ENCODE measurements around the gene CPNE1. TPM values are rescaled to one million over a fixed set of nuclear protein-coding genes. Genes with fewer than 3 reads are reported as not detected.

Gene CPNE1
- total and polyA plus RNA-seq, 8 donors = 59.7 to 138 (median 75.2) TPM

DNA sequence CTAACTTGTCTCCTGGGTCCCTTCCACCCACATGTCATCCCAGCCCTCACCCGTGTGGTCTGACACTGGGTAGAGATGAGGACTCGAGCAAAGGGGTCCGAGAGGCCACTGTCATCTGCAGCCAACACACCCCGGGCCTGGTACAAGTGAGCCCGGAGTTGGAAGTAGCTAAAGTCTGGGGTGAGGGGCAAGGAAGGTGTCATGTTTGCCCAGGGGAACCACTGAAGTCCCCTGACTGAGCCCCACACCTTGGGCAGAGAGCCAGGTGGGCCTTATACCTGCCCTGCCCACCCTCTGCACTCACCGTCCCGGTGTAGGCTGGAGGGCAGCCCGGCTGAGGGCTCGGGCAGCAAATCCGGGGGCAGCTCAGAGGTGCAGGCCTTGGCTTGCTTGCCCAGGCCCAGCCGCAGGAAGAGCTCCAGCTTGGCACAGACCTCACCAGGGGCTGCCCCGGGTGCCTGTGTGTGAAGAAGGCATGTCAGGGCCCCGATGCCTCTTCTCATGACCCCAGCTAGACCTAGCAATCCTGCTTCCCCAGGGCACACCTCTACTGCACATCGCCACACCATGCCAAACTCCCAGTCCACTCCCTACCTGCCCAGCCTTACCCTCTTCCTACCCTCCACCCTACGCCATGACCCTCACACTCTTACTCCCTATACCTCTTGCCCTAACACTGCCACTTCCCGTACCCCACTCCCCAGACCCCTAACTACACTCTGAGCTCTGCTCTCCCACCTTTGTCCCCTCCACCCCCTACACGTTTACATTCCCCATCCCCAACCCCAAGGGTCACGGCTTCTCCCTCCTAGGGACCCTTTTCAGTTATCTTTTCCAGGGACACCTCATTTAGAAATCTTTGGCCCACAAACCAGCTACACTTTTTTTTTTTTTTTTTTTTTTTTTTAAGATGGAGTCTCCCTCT, 80.8 kb downstream of the CPNE1 start:
- DNase-seq (peak in 1 of 6 donors; percentile 38), ATAC-seq (no peak), FAIRE-seq (no peak)
- TF ChIP-seq, protein P1, sequence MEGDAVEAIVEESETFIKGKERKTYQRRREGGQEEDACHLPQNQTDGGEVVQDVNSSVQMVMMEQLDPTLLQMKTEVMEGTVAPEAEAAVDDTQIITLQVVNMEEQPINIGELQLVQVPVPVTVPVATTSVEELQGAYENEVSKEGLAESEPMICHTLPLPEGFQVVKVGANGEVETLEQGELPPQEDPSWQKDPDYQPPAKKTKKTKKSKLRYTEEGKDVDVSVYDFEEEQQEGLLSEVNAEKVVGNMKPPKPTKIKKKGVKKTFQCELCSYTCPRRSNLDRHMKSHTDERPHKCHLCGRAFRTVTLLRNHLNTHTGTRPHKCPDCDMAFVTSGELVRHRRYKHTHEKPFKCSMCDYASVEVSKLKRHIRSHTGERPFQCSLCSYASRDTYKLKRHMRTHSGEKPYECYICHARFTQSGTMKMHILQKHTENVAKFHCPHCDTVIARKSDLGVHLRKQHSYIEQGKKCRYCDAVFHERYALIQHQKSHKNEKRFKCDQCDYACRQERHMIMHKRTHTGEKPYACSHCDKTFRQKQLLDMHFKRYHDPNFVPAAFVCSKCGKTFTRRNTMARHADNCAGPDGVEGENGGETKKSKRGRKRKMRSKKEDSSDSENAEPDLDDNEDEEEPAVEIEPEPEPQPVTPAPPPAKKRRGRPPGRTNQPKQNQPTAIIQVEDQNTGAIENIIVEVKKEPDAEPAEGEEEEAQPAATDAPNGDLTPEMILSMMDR (IDR thresholded peaks at IDR 0.05) = no peak
- no peak overlapping the region for H3K27ac ChIP-seq
- H3K4me1 ChIP-seq = no peaks in the 10 kb centered on the region
- H3K27me3 ChIP-seq = no peaks in the 10 kb centered on the region
- no peak overlapping the region for H3K4me3 ChIP-seq
- intact Hi-C loops (cut with DNase I) = no loop called here
- 87 to 93% methylated on average over 18 of the region's 18 CpGs for WGBS, 2 donors
- no peaks in the 10 kb centered on the region for H3K36me3 ChIP-seq
- H3K9me3 ChIP-seq = no peaks in the 10 kb centered on the region

DNA sequence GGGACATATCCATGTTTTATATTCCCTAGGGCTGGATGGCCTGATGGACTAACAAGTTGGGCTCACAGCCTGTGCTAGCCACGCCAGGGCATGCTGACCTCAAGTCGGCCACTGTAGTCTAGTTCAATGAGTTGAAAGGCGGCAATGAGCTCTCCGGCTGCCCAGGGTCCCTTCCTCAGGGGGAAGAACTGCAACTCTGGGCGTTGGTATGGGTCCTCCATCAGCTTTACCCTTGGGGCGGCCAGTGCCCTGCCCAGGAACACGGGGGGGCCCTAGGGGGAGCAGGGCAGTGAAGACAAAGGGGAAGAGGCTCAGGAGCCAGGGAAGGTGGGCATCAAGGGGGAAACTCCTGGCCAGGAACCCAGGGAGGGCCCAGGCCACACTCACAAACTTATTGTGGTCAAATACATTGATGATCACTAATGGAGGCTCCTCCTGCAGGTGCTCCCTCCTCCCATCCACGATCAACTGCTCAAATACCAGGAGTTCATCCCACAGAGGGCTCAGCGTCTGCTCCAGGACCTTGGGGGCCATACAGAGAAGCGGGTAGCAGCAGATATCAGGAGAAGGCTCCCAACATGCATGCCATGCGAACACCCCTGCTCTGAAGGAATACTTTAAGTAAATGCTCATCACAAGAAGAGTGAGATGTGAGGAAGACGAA, 81.8 kb downstream of the CPNE1 start:
- Histone ChIP-seq H3K9me3 (no peaks in the 10 kb centered on the region), H3K27ac (no peak overlapping the region), H3K36me3 (no peaks in the 10 kb centered on the region), H3K27me3 (no peaks in the 10 kb centered on the region), H3K4me1 (no peaks in the 10 kb centered on the region), H3K4me3 (no peak overlapping the region)
- FAIRE-seq (no peak), ATAC-seq (no peak), DNase-seq (peak in 1 of 6 donors; percentile 30)
- intact Hi-C loops (cut with DNase I) = no loop called here
- 82 to 86% methylated on average over 12 of the region's 12 CpGs for WGBS, 2 donors
- TF ChIP-seq, protein P1 (IDR thresholded peaks at IDR 0.05) = no peak

DNA sequence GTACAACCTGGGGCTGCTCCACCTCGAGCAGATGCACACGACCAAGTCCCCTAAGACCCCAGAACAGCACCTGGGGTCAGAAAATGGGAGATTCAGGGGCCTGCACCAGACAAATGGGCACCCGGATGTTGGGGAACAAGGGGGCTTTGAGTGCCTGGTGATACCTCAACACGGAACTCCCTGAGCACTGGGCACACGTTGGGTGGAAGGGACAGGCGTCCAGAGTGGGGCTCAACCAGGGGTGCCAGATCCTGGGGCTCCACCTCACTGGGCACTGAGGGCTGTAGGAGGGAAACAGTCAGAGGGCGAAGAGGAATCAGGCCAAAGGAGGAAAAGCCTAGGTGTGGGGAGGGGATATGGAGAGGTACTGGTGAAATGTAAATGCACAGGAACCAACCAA, 82.6 kb downstream of the CPNE1 start:
- 77 to 85% methylated on average over 7 of the region's 7 CpGs for WGBS, 2 donors

DNA sequence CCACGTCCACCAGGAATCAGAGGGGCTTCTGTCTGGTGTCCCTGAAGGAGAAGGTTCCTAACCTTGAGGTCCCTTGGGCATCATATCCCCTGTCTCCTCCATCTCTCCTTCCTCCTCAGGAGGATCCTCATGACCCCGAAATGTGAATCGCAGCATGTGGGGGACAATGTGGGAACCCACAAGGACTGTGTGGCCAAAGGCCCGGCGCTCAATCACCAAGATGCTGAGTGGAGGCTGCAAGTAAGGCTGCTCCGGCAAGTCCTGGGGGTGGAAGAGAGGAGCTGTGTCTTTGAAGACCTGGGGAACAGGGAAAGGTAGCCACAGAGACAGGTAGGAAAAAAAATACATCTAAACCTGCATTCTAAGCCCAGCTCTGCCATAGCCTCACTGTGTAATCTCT, 85.5 kb downstream of the CPNE1 start:
- TF ChIP-seq, protein P1 (IDR thresholded peaks at IDR 0.05) = no peak
- intact Hi-C loops (cut with DNase I) = no loop called here
- Histone ChIP-seq H3K4me3 (no peak overlapping the region), H3K36me3 (no peaks in the 10 kb centered on the region), H3K27me3 (no peaks in the 10 kb centered on the region), H3K9me3 (no peaks in the 10 kb centered on the region), H3K27ac (no peak overlapping the region), H3K4me1 (no peaks in the 10 kb centered on the region)
- DNase-seq (peak in 1 of 6 donors; percentile 24), ATAC-seq (no peak), FAIRE-seq (no peak)
- 89 to 93% methylated on average over 6 of the region's 6 CpGs for WGBS, 2 donors

More for the DNA sequence above, 82.6 kb downstream of the CPNE1 start:
- ATAC-seq (no peak), DNase-seq (peak in 1 of 6 donors; percentile 18), FAIRE-seq (no peak)
- H3K4me3 ChIP-seq = no peak overlapping the region
- H3K27ac ChIP-seq = no peak overlapping the region
- H3K36me3 ChIP-seq = no peaks in the 10 kb centered on the region
- TF ChIP-seq, protein P1 (IDR thresholded peaks at IDR 0.05) = no peak
- no peaks in the 10 kb centered on the region for H3K27me3 ChIP-seq
- no peaks in the 10 kb centered on the region for H3K9me3 ChIP-seq
- intact Hi-C loops (cut with DNase I) = no loop called here
- H3K4me1 ChIP-seq = no peaks in the 10 kb centered on the region

Data from pancreas (tissue), 10 donors.